Fibroblast of lung (primary cell): ENCODE results near the gene CDK10. TPM values are rescaled to one million over a fixed set of nuclear protein-coding genes. Genes with fewer than 3 reads are reported as not detected.

Source experiments
- DNase-seq, 2 donors: peaks; one replicate each; pipeline versions ENCODE4 v3.0.0 to v3.0.0-alpha.2; 2010; ENCODE audit warnings: low read depth in 2 of 2
- H2AFZ ChIP-seq: 2 replicates; pipeline ENCODE4 v1.5.1; 2012; ENCODE audit warnings: low read length, control low read depth, inconsistent platforms
- H3K27ac ChIP-seq: 2 replicates; pipeline ENCODE4 v1.5.1; 2011; ENCODE audit warnings: low read length, control low read depth; ENCODE audit not compliant: insufficient read depth
- H3K27me3 ChIP-seq: 2 replicates; pipeline ENCODE4 v1.5.1; 2011; ENCODE audit warnings: mild to moderate bottlenecking, low read length; ENCODE audit not compliant: control insufficient read depth, insufficient read depth
- H3K36me3 ChIP-seq: 2 replicates; pipeline ENCODE4 v1.5.1; 2011; ENCODE audit warnings: low read length; ENCODE audit not compliant: control insufficient read depth, insufficient read depth
- H3K4me1 ChIP-seq: 2 replicates; pipeline ENCODE4 v1.5.1; 2011; ENCODE audit warnings: low read length; ENCODE audit not compliant: control insufficient read depth, insufficient read depth; ENCODE audit errors: extremely low read depth
- H3K4me2 ChIP-seq: 2 replicates; pipeline ENCODE4 v1.5.1; 2011; ENCODE audit warnings: low read length, control low read depth; ENCODE audit not compliant: insufficient read depth; ENCODE audit errors: extremely low read depth
- H3K4me3 ChIP-seq, 4 experiments: fragments of 200-600 bp in 1 of 4; sonication (generic) in 1 of 4; replicated peaks in 1 of 4; 2 replicates each; pipeline ENCODE4 v1.5.1; 2011 to 2016; ENCODE audit warnings: low read length in 4 of 4, low read depth in 3 of 4, mild to moderate bottlenecking in 3 of 4, control low read depth in 2 of 4, inconsistent platforms in 1 of 4, mixed read lengths in 1 of 4; ENCODE audit not compliant: insufficient read depth in 1 of 4; ENCODE audit errors: control extremely low read depth in 1 of 4
- H3K79me2 ChIP-seq: 2 replicates; pipeline ENCODE4 v1.5.1; 2012; ENCODE audit warnings: mild to moderate bottlenecking, low read length, inconsistent platforms; ENCODE audit not compliant: control insufficient read depth, insufficient read depth
- H3K9ac ChIP-seq: 2 replicates; pipeline ENCODE4 v1.5.1; 2011; ENCODE audit warnings: mild to moderate bottlenecking, low read length, control low read depth; ENCODE audit not compliant: insufficient read depth
- H3K9me3 ChIP-seq: 2 replicates; pipeline ENCODE4 v1.5.1; 2012; ENCODE audit warnings: low read depth, low read length; ENCODE audit not compliant: control insufficient read depth, insufficient read depth
- H4K20me1 ChIP-seq: 2 replicates; pipeline ENCODE4 v1.5.1; 2011; ENCODE audit warnings: low read length; ENCODE audit not compliant: control insufficient read depth, insufficient read depth; ENCODE audit errors: extremely low read depth
- CTCF ChIP-seq, 2 donors: IDR thresholded peaks in 1 of 2; conservative IDR thresholded peaks in 1 of 2; 1 replicate in 1 of 2; 2 replicates in 1 of 2; pipeline ENCODE4 v1.5.1; 2011 to 2012; ENCODE audit warnings: low read length in 2 of 2, control low read depth in 1 of 2, inconsistent platforms in 1 of 2, low read depth in 1 of 2, mild to moderate bottlenecking in 1 of 2
- EZH2 ChIP-seq: IDR thresholded peaks from 2 replicates; pipeline ENCODE4 v1.5.1; 2012; ENCODE audit warnings: low read length, control low read depth, mild to moderate bottlenecking; ENCODE audit errors: missing control alignments
- polyA plus RNA-seq, 2 donors: library from polyadenylated mRNA; depleted of rRNA in 1 of 2; stranded (reverse) in 1 of 2; unstranded in 1 of 2; fragments of >200 nt; gene quantifications; 2 replicates each; pipeline ENCODE4 v1.2.1, GENCODE V29; 2011 to 2012; ENCODE audit warnings: missing spikeins in 1 of 2
- total RNA-seq: library from RNA; depleted of rRNA; stranded (reverse); fragments of >200 nt; gene quantifications from 2 replicates; pipeline ENCODE4 v1.2.1, GENCODE V29; 2014

The CDK10 gene
- total and polyA plus RNA-seq, 2 donors (not counting 1 experiment from before 2014, with no cell fraction given) = 22.9 to 41.9 TPM

- Histone ChIP-seq H3K27ac (peak within 1 kb of the TSS; percentile 75), H3K27me3 (no peaks in the 10 kb centered on the region), H3K36me3 (no peaks in the 10 kb centered on the region), H3K4me3 (peak within 1 kb of the TSS; percentile 53 to 75 (median 64)), H3K79me2 (no peaks in the 10 kb centered on the region), H3K4me1 (peaks cover 9% of the 10 kb centered on the region), H3K4me2 (peak within 1 kb of the TSS; percentile 86), H4K20me1 (no peaks in the 10 kb centered on the region), H3K9me3 (no peaks in the 10 kb centered on the region), H2AFZ (peak within 1 kb of the TSS; percentile 73), H3K9ac (peak within 1 kb of the TSS; percentile 85)
- DNase-seq = peak; percentile 64 to 72
- no peak for TF ChIP-seq CTCF (conservative IDR thresholded peaks at IDR 0.05 in 1 of 2, IDR thresholded peaks at IDR 0.05 in 1 of 2; ENCODE audit: low read depth in 1 of 2, low read length in 2 of 2)
- TF ChIP-seq EZH2 = no peak
These were observed 15.2 kb downstream of the CDK10 start, which contains the start of gene SPATA2L for GRCh38 chr16:89701425-89702406. TSS of gene SPATA2L (minus strand) at chr16:89701705. CDS start at chr16:89701232, 473 bp downstream.

- DNase-seq = no peak
- no peaks in the 10 kb centered on the region for H3K9me3 ChIP-seq
- no peak overlapping the region for H3K4me3 ChIP-seq
- peaks cover 9% of the 10 kb centered on the region for H3K4me1 ChIP-seq
- TF ChIP-seq EZH2 (no peak), CTCF (conservative IDR thresholded peaks at IDR 0.05 in 1 of 2, IDR thresholded peaks at IDR 0.05 in 1 of 2; ENCODE audit: low read depth in 1 of 2, low read length in 2 of 2) (peak in 1 of 2 donors; percentile 16)
- no peak overlapping the region for H3K9ac ChIP-seq
- H2AFZ ChIP-seq = no peak overlapping the region
- no peaks in the 10 kb centered on the region for H3K27me3 ChIP-seq
- H3K36me3 ChIP-seq = no peaks in the 10 kb centered on the region
- no peak overlapping the region for H3K4me2 ChIP-seq
- H4K20me1 ChIP-seq = no peaks in the 10 kb centered on the region
- no peaks in the 10 kb centered on the region for H3K79me2 ChIP-seq
- H3K27ac ChIP-seq = no peak overlapping the region
These were observed 17.8 kb downstream of the CDK10 start for GRCh38 chr16:89704281-89704680.

- H3K9me3 ChIP-seq = no peaks in the 10 kb centered on the region
- H3K4me2 ChIP-seq = no peak overlapping the region
- H3K27ac ChIP-seq = no peak overlapping the region
- TF ChIP-seq CTCF (conservative IDR thresholded peaks at IDR 0.05 in 1 of 2, IDR thresholded peaks at IDR 0.05 in 1 of 2; ENCODE audit: low read depth in 1 of 2, low read length in 2 of 2) (no peak), EZH2 (no peak)
- H4K20me1 ChIP-seq = no peaks in the 10 kb centered on the region
- H3K36me3 ChIP-seq = no peaks in the 10 kb centered on the region
- DNase-seq = no peak
- H3K79me2 ChIP-seq = no peaks in the 10 kb centered on the region
- H2AFZ ChIP-seq = no peak overlapping the region
- H3K9ac ChIP-seq = no peak overlapping the region
- peaks cover 9% of the 10 kb centered on the region for H3K4me1 ChIP-seq
- no peak overlapping the region for H3K4me3 ChIP-seq
- H3K27me3 ChIP-seq = no peaks in the 10 kb centered on the region
These were observed 18.5 kb downstream of the CDK10 start for GRCh38 chr16:89705006-89705405.
